Fibroblast of mammary gland (primary cell): ENCODE data around the gene SCIMP.
"Not testable (repeated sequence)": the region's sequence is repeated elsewhere in the genome, so short reads cannot be mapped to it uniquely, and the experiment has no call there.

Experiments
- DNase-seq: peaks from one replicate; pipeline ENCODE4 v3.0.0-alpha.2; 2010; ENCODE audit warnings: low read depth
- H3K4me3 ChIP-seq: 2 replicates; pipeline ENCODE4 v1.5.1; 2011; ENCODE audit warnings: low read depth, mild to moderate bottlenecking, low read length, moderate library complexity; ENCODE audit not compliant: control insufficient read depth
- TF ChIP-seq, protein P1 (sequence below): conservative IDR thresholded peaks from 2 replicates; pipeline ENCODE4 v1.5.1; 2011; ENCODE audit warnings: low read depth, low read length, inconsistent platforms; ENCODE audit not compliant: control insufficient read depth, insufficient read depth

The SCIMP gene

DNA sequence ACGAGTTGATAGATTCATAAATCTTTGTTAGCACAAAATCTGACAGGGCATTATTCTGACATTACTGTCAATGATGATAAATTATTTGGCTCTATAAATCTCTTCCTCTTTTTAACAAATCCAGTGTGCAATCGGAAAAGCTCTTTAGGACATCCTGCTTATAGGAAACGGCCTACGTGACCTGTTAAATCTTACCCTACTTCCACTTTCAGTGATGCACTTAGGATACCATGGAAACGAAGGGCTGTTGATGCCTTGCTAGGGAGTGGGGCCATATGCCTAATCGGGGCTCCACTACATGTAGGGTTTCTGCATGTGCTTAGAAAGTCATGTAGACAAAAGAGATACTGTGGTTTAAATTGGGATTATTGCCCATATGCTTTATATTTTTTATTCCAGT, 70.2 kb downstream of the SCIMP start:
- TF ChIP-seq, protein P1, sequence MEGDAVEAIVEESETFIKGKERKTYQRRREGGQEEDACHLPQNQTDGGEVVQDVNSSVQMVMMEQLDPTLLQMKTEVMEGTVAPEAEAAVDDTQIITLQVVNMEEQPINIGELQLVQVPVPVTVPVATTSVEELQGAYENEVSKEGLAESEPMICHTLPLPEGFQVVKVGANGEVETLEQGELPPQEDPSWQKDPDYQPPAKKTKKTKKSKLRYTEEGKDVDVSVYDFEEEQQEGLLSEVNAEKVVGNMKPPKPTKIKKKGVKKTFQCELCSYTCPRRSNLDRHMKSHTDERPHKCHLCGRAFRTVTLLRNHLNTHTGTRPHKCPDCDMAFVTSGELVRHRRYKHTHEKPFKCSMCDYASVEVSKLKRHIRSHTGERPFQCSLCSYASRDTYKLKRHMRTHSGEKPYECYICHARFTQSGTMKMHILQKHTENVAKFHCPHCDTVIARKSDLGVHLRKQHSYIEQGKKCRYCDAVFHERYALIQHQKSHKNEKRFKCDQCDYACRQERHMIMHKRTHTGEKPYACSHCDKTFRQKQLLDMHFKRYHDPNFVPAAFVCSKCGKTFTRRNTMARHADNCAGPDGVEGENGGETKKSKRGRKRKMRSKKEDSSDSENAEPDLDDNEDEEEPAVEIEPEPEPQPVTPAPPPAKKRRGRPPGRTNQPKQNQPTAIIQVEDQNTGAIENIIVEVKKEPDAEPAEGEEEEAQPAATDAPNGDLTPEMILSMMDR = no peak
- DNase-seq = no peak
- H3K4me3 ChIP-seq = no peak overlapping the region

DNA sequence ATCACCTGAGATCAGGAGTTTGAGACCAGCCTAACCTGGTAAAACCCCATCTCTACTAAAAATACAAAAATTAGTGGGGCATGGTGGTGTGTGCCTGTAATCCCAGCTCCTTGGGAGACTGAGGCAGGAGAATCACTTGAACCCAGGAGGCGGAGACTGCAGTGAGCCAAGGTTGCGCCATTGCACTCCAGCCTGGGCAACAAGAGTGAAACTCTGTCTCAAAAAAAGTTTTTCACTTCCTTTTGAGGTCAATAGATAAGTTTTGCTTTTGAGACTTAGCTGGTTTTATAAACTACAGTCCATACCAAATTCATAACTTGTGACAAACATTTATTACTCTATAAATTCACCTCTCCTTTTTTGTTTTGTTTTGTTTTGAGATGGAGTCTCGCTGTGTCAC, 72.9 kb downstream of the SCIMP start:
- not testable (repeated sequence) for H3K4me3 ChIP-seq, DNase-seq

DNA sequence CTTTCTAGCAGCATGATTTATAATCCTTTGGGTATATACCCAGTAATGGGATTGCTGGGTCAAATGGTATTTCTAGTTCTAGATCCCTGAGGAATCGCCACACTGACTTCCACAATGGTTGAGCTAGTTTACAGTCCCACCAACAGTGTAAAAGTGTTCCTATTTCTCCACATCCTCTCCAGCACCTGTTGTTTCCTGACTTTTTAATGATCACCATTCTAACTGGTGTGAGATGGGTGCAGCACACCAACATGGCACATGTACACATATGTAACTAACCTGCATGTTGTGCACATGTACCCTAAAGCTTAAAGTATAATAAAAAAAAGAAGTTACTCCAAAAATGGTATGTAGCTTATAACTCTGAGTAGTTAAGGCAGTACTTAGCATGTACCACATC, 74.0 kb downstream of the SCIMP start:
- DNase-seq, H3K4me3 ChIP-seq: not testable (repeated sequence)
